ENCODE results near the gene FMNL1.
"Not testable (repeated sequence)": the region's sequence is repeated elsewhere in the genome, so short reads cannot be mapped to it uniquely, and the experiment has no call there.

Gene FMNL1, protein sequence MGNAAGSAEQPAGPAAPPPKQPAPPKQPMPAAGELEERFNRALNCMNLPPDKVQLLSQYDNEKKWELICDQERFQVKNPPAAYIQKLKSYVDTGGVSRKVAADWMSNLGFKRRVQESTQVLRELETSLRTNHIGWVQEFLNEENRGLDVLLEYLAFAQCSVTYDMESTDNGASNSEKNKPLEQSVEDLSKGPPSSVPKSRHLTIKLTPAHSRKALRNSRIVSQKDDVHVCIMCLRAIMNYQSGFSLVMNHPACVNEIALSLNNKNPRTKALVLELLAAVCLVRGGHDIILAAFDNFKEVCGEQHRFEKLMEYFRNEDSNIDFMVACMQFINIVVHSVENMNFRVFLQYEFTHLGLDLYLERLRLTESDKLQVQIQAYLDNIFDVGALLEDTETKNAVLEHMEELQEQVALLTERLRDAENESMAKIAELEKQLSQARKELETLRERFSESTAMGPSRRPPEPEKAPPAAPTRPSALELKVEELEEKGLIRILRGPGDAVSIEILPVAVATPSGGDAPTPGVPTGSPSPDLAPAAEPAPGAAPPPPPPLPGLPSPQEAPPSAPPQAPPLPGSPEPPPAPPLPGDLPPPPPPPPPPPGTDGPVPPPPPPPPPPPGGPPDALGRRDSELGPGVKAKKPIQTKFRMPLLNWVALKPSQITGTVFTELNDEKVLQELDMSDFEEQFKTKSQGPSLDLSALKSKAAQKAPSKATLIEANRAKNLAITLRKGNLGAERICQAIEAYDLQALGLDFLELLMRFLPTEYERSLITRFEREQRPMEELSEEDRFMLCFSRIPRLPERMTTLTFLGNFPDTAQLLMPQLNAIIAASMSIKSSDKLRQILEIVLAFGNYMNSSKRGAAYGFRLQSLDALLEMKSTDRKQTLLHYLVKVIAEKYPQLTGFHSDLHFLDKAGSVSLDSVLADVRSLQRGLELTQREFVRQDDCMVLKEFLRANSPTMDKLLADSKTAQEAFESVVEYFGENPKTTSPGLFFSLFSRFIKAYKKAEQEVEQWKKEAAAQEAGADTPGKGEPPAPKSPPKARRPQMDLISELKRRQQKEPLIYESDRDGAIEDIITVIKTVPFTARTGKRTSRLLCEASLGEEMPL

DNA sequence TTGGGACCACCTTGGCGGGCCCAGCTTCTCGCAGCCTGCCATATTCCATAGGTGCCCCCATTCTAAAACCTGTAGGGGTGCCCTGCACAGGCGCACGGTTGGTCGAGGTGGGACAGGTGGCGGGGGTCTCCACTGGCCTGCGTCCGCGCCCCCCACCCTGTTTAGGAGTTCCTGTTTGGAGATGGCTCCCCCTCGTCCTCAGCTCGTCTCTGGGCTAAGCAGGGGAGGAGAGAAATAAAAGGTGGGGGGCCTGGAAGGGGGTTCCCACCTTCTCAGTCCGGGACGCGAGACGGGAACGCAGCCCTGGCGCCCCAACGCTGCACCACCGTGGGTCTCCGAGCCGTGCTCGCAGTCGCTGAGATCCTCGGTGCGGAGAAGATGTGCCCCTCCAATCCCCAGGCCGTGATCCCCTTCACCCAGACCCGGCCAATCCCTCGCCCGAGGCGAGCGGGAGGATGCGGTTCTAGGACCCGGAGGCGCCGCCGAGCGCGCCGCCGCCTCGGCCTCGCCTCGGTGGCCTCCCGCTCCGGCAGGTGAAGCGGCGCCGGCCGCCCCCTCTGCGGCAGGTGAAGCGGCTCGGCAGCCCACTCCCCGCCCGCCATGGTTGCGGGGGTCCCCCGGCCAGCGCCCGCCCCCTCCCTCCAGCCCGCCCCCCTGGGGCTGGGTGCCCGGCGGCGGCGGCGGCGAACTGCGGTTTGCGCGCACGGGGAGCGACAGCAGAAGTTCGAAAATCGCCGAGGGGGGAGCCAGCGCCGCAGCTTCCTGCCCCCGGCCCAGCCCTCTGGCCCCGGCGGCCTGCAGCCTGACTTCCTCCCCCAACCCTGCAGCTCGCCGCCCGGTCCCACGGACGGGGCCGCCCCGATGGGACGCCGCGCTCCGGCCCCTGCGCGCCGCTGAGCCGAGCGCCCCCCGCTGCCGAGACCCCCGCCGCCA lies at the start of gene FMNL1:
TSS of gene FMNL1 (plus strand) at position 805 of the 933 bp plus-strand sequence. CDS start 240 bp downstream, outside the sequence.
- peak; percentile 67 for DNase-seq

DNA sequence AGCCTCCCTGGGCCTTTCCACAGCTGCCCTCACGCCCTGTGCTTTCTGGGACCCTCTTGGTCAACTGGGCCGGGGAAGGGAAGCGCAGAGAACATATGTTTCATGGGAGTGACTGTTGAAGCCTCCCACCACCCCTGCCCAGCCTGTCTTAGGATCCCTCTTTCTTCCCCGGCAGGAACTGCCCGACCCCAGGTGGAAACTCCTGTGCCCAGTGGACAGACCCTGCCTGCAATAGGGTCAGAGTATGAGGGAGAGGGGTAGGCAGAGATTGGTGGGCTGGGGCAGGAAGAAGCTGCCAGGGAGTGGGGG lies 49.5 kb upstream of the FMNL1 start:
- DNase-seq: no peak

DNA sequence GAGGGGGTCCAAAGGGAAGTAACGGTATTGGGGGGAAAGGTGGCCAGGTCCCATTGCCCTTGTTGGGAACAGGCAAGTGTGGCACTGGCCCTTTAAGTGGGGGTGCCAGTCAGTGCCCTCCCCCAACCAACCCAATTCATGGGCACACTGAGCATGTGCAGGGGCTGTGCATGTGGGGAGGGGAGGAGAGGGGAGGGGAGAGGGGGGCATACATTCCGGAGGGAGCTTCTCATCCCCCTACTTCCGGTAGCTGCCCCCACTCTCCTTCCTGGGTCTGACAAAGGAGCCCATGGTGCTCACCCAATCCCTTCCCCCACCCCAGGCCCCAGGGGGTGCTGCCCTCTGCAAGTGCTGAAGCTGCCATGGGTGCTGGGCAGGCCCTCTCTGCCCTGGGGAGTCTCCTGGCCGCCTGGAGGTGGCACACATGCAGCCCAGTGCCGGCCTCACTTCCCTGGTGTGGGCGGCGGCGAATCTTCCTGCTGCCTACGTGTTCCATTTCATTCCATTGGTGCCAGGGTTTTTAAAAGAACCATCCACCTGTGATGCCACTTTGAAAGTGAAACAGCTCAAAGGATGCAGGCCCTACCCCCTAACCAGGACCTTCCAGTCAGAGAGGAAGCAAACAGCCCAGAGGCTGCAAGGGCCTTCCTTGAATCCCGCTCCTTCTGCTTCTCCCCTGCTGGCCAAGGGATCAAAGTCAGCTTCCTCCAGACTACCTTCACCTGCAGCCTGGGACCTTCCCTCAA lies 49.0 kb upstream of the FMNL1 start:
- peak; percentile 93 for DNase-seq

DNA sequence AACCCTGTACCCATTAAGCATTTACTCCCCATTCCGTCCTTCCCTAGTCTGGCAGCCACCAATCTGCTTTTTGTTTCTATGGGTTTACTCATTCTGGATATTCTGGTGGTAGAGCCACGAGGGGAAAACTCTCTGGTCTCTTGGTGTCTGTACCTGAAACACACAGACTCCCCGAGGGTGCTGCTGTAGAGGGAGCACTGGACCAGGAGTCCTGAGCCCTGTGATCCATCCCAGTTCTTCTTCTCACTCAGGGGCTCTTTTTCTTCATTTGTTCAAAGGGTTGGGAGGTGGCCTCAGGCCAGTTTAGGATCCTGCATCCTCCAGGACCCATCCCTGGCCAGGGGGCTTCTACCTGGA lies 45.9 kb upstream of the FMNL1 start:
- no peak for DNase-seq

DNA sequence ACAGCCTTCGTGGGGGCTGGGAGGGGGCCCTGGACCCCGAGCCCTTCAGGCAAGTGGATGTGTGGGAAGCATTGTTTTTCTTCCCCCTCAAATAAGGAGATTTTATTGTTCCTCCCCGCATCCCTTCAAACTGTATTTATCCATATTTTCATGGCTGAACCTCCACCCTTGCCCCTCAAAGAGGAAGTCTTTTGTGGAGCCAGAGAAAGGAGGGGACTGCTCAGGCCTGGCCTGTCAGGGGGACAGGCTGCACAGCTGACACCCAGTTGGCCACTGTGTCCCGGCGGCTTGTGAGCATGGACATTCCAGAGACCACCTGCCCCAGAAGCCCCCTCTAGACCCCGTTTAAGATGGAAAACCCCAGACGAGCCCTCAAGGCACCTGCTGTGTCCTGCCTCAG lies 44.1 kb upstream of the FMNL1 start:
- no peak for DNase-seq

DNA sequence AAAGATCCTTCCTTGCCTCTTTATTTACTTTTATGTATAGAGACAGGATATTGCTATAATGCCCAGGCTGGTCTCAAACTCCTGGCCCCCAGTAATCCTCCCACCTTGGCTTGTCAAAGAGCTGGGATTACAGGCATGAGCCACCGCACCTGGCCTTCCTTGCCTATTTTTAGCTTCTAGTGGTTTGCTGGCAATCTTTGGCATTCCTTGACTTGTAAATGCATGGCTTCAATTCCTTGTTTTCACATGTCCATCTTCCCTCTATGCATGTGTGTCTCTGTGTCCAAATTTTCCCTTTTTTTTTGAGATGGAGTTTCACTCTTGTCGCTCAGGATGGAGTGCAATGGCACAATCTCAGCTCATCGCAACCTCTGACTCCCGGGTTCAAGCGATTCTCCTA lies 37.5 kb upstream of the FMNL1 start:
- DNase-seq: no peak

DNA sequence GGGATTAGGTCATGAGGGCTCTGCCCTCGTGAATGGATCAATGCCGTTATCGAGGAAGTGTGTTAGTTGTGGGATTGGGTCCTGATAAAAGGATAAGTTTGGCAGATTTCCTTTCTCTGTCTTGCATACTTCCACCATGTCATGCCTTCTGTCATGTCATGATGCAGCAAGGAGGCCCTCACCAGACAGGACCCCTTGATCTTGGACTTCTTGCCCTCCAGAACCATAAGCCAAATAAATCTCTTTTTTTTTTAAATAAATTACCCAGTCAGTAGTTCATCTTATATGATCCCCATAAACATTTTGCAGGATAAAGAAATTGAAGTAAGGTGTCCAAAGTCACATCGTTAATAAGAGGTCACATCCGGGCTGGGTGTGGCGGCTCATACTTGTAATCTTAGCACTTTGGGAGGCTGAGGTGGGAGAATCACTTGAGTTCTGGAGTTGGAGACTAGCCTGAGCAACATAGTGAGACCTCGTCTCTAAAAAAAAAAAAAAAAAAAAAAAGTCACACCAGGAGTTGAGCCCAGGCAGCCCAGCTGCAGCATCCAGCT lies 34.8 kb upstream of the FMNL1 start:
- no peak for DNase-seq

DNA sequence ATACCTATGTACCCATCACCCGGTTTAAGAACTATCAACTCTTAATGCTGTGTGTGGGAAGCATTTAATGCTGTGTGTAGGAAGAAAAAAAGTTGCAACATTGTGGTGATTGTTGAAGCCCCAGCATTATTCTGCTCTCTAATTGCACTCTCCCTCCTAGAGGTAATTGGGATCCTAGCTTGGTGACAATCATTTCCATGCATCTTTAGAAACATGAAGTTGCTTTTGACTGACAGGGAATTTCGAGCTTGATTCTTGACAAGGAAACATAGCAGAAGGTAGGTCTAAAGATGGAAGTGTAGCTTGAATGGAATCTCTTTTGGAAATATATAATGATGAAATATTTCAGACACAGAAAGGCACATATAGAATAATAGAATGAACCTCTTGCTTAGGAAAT lies 32.7 kb upstream of the FMNL1 start:
- DNase-seq: no peak

DNA sequence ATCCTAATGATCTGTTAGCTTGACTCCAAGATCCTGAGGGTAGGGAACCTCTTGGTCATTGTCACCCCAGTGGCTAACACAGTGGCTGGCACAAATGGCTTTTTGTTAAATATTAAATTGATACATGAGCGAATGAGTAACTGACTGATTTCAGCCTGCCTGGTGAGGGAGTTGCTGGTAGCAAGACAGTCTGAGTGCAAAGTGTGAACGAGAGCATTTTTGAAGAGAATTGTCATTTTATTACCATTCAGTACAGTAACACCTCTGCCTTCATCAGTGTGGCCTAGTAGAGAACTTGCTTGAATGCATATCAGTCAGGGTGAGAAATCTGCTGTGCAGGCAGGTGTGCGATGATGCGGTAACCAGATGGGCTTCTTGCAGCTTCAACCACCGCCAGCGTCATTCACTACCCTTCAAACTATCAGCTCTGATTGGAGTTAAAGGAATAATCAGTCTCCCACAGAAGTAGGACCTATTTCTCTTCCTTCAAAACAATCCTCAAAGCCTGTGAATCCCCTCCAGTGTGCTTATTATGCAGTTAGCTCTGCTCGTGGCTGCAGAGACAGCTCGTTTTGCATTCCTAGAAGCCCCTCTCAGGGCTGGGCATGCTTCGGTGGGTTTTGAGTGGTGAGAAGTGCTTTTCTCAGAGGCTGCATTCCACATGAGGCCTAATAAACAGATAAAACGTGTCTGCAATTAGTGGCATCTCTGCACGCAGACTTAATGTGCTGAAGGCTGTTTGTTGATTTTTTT lies 31.0 kb upstream of the FMNL1 start:
- peak; percentile 39 for DNase-seq

DNA sequence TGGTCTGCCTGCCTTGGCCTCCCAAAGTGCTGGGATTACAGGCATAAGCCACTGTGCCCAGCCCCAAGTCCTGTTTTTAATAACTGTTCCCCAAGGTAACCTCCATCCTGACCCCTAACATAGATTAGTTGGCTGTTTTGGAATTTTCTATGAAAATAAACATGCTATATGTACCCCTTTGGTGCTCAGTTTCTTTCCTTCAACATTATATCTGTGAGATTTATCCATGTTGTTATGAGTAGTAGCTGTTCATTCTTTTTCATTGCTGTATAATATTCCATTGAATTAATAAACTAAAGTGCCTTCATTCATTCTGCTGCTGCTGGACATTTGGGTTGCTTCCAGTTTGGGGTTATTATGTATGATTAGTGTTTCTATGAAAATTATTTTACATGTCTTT lies 26.3 kb upstream of the FMNL1 start:
- no peak for DNase-seq

DNA sequence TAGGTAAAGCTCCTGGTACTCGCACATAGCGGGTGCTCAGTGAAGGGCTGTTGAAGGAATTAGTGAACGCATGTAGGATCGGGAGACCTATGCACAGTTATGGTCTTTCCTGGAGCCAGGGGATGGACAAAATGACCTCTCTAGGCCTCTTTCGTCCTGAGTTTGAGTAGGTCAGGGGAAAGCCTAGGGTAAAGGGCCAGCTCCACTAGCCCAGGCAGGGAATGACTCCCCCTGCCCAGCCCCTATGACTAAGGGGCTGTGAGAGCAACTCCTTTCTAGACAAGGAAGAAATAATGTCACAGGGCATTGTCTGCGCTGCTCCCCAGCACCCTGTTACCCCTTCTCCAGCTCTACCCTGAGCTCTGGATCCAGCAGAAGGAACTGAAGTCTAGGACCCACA lies 24.6 kb upstream of the FMNL1 start:
- DNase-seq: no peak

DNA sequence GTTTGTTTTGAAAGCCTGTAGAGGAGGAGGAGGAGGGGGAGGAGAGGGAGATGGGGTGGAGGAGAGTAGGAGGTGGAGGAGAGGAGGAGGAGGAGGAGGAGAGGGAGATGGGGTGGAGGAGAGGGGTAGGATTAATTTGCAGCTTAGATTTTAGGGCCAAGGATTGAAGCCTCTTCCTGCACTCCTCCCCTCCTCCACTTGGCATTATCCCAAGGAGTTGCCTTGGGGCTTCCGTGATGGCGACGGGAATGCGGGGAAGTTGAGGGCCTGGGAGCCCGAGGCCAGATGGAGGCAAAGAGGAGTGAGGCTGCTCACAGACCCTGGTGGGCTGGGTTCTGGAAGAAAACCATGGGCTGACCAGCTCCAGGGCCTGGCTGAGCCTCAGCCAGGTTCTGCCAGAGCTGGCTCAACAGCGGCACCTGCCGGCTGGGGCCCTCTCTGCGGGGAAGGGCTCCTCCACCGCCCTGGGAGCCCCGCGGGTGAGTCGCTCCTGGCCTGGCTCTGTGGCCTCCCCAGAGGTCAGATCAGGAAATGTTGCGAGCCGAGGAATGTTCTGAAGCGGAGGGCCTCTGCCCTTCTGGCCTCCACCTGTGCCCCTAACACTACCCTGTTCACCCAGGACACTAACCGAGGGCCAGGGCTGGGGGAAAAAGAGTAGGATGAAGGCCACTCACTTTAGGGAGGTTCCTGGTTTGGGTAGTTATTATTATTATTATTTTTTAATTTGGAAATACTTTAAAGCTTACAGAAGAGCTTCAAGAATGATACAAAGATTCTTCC lies 23.9 kb upstream of the FMNL1 start:
- DNase-seq: peak; percentile 93

DNA sequence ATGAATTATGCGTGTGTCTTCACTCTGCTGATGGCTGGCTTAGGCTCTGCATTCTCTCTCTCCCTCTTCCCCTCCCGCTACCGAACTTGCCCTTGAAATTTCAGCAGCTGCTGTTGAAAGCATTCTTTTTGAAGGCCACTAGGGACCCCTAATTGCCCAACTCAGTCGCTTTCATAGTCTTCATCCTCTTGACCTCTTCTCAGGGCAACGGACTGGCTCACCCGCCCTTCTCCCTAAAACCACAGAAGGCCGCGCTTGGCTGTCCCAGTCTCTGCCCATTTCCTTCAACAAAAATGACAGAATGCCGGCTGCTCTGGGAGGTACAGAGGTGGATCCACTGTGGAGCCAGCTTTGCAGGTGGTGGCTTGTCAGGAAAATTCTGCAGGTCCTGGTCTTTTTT lies 21.0 kb upstream of the FMNL1 start:
- peak; percentile 72 for DNase-seq

DNA sequence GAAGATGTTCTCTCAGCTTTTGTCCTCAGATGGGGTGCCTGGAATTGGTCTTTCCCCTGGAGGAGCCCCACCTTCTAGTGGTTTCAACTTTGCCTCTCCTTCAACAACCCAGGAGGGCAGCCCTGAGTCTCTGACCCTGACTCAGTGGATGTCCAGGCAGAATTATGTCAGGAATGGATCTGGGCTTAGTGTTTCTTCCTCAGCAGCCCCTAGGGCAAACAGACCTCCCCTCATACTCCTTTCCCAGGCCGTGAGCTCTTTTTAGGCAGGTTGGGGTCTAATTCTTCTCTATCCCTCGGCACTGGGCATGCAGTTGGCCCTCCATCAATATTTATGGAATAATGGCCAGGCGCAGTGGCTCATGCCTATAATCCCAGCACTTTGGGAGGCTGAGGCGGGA lies 20.2 kb upstream of the FMNL1 start:
- DNase-seq: no peak

DNA sequence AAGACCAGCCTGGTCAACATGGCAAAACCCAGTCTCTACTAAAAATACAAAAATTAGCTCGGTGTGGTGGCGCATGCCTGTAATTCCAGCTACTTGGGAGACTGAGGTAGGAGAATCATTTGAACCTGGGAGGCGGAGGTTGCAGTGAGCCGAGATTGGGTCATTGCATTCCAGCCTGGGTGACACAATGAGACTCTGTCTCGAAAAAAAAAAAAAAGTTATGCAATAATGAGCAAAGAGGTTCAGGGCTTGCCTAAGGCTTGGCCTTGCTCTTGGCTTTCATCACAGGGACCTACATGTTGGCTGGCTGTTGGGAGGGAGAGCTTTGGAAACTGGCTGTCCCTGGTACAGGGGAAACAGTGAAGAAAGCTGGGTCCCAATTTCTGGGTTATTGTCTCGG lies 19.8 kb upstream of the FMNL1 start:
- not testable (repeated sequence) for DNase-seq

DNA sequence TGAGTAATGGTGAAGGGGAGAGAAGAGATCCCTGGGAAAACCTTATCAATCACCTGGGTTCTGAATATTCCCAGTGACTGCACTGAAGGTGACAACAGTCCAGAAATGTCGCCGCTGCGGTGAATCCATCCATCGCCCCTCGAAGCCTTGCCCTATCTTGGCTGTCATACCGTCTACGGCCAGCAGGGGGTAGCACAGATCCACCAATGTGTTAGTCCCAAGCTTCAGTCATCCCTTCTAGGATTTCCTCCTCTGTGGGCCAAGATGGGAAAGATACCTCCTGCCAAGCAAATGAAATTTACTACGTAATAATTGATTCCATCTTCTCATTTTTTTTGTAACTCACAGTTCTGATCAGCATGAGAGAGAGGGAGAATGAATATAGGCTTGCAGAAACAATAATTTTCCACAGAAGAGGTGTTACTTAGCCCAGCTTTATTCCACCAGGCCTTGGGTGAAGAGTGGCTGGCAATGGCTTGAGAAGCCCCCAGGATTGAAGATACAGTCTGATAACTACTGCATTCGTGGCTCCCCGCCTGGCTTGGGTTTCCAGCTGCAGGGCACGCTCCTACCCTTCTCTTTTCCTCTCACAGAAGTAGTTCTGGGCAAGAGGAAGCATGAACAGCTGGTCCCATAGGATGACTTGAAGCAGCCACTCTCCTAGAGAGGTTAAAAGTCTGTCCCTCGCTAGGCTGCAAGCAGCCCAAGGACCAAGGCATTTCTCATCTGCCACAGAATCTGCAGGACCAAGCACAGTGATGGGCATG lies 2.6 kb upstream of the FMNL1 start:
- DNase-seq: peak; percentile 97

DNA sequence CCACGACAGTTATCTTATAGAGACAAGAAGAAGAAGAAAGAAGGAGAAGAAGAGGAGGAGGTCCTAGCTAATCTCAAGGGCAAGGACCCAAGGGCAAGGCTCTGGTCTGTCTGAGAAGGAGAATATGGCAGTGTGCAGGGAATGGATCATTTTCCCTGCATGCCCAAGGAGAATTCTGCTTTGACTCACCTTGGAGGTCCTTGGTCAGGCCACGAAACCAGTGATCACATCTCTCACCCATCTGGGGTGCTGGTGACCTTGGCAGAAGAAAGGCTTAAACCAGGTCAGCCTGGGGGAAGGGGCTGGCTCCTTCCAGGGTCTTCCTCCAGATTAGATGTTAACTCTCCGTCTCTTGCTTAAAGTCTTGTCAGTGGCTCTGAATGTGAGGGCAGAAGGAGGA lies 1.6 kb upstream of the FMNL1 start:
- no peak for DNase-seq

DNA sequence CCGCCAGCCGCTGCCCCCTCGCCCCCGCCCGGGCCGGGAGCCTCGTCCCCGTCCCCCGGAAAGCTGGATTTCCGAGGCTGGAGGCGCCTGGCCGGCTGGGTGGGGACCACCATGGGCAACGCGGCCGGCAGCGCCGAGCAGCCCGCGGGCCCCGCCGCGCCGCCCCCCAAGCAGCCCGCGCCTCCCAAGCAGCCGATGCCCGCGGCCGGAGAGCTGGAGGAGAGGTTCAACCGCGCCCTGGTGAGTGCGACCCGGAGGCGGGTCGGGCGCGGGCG lies 266 bp downstream of the FMNL1 start:
- no peak for DNase-seq

DNA sequence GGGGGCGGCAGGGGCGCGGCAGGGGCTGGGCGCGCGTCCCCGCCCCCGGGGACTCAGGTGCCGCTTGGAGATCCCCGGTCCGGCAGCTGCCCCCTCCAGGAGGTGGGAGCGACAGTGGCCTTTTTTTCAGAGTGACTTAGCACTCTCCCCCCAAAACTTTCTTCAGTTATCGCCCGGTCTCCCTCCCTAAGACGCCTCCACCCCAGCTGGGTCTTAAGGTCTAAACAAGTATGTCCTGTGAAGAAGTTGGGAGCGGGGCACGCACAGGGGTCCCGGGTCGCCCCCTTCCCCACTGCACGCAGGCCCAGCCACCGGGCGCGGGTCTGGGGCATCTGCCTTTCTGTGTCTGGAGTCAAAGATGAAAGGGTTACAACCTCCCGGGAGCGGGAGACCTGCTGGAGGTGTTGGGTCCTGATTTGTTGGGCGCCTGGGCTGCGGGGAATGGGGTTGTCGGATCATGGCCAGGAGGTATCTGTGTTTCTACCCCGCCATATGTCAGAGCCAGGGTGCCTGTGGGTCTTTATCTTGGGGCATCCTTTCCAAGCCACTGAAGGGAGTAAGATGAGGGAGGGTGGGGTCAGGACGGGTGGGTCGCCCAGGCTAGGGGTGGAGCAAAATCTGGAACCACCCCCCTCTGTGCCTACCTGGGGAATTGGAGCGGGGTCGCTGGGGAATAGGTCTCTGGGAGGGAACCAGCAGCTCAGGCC lies 757 bp downstream of the FMNL1 start:
- DNase-seq: no peak

Data from eye (tissue), 1 donor.